COR-L47 (cell line): ENCODE measurements around the gene LRSAM1.

ENCODE experiments used
- DNase-seq: peaks from one replicate; lab custom pipeline; 2025; lab: John Stamatoyannopoulos, UW

LRSAM1 gene

GRCh38 chr9:127426756-127427155 is 24.6 kb upstream of the LRSAM1 start:
- no peak for DNase-seq

GRCh38 chr9:127428348-127428747 is 23.0 kb upstream of the LRSAM1 start:
- DNase-seq, result no peak

- DNase-seq, result no peak
Measured at GRCh38 chr9:127430415-127430814, 20.9 kb upstream of the LRSAM1 start.

GRCh38 chr9:127437497-127438264 is 13.6 kb upstream of the LRSAM1 start:
- DNase-seq, result no peak

GRCh38 chr9:127438394-127438793 is 12.9 kb upstream of the LRSAM1 start:
- no peak for DNase-seq

GRCh38 chr9:127444283-127444920 is 6.9 kb upstream of the LRSAM1 start:
- no peak for DNase-seq

GRCh38 chr9:127444921-127445850 is 6.1 kb upstream of the LRSAM1 start:
- no peak for DNase-seq

- DNase-seq, result no peak
Measured at GRCh38 chr9:127445851-127446712, 5.2 kb upstream of the LRSAM1 start.

- DNase-seq, result no peak
Measured at GRCh38 chr9:127446713-127447415, 4.4 kb upstream of the LRSAM1 start.

- DNase-seq, result no peak
Measured at GRCh38 chr9:127447416-127448111, 3.7 kb upstream of the LRSAM1 start.

- DNase-seq, result no peak
Measured at GRCh38 chr9:127448112-127448805, 3.1 kb upstream of the LRSAM1 start.

- DNase-seq, result no peak
Measured at GRCh38 chr9:127449332-127449966, 1.9 kb upstream of the LRSAM1 start.

- no peak for DNase-seq
Measured at GRCh38 chr9:127450243-127450760, 1.0 kb upstream of the LRSAM1 start.

GRCh38 chr9:127451608-127451857 is 223 bp downstream of the LRSAM1 start:
- no peak for DNase-seq

- DNase-seq, result peak; percentile 27
Measured at GRCh38 chr9:127451858-127452656, 747 bp downstream of the LRSAM1 start.

GRCh38 chr9:127452691-127453090 is 1.4 kb downstream of the LRSAM1 start:
- no peak for DNase-seq

- DNase-seq, result peak; percentile 3
Measured at GRCh38 chr9:127455324-127455992, 4.1 kb downstream of the LRSAM1 start.
